Keratinocyte (primary cell): Measurements from ENCODE around the gene MPP2. TPM values are rescaled to one million over a fixed set of nuclear protein-coding genes. Genes with fewer than 3 reads are reported as not detected.

ENCODE experiments used
- DNase-seq: peaks from one replicate; pipeline ENCODE4 v3.0.0-alpha.2; 2011; ENCODE audit warnings: low read depth, missing footprints, low spot score
- FAIRE-seq: peaks from 2 replicates; lab custom pipeline; 2011; peaks lifted over from hg19 to GRCh38; lab: Jason Lieb, UNC
- H2AFZ ChIP-seq: 2 replicates; pipeline ENCODE4 v1.6.0; 2012; ENCODE audit warnings: low read length, control low read depth, inconsistent platforms; ENCODE audit not compliant: control insufficient read depth
- H3K27ac ChIP-seq: 2 replicates; pipeline ENCODE4 v1.5.1; 2011; ENCODE audit warnings: low read length; ENCODE audit not compliant: control insufficient read depth, insufficient read depth
- H3K27me3 ChIP-seq: 3 replicates; pipeline ENCODE4 v1.6.0; 2011; ENCODE audit warnings: low read length; ENCODE audit not compliant: control insufficient read depth, insufficient read depth; ENCODE audit errors: extremely low read depth
- H3K36me3 ChIP-seq, 2 experiments: 2 replicates in 1 of 2; 3 replicates in 1 of 2; pipeline ENCODE4 v1.5.1; 2011; ENCODE audit warnings: low read length in 2 of 2, mild to moderate bottlenecking in 1 of 2; ENCODE audit not compliant: control insufficient read depth in 2 of 2, insufficient read depth in 2 of 2; ENCODE audit errors: extremely low read depth in 1 of 2
- H3K4me1 ChIP-seq: 3 replicates; pipeline ENCODE4 v1.5.1; 2011; ENCODE audit warnings: low read length; ENCODE audit not compliant: control insufficient read depth, insufficient read depth; ENCODE audit errors: extremely low read depth
- H3K4me2 ChIP-seq: 3 replicates; pipeline ENCODE4 v1.6.0; 2011; ENCODE audit warnings: low read depth, low read length; ENCODE audit not compliant: control insufficient read depth, insufficient read depth; ENCODE audit errors: extremely low read depth
- H3K4me3 ChIP-seq, 3 experiments: fragments of 200-600 bp in 1 of 3; sonication (generic) in 1 of 3; 2 replicates in 2 of 3; 3 replicates in 1 of 3; pipeline ENCODE4 v1.5.1; 2011 to 2016; ENCODE audit warnings: low read length in 3 of 3, mild to moderate bottlenecking in 3 of 3, control low read depth in 2 of 3, inconsistent platforms in 1 of 3, low read depth in 1 of 3, mixed read lengths in 1 of 3, mixed run types in 1 of 3, moderate library complexity in 1 of 3; ENCODE audit not compliant: control insufficient read depth in 2 of 3, insufficient read depth in 2 of 3; ENCODE audit errors: extremely low read depth in 1 of 3
- H3K79me2 ChIP-seq: 2 replicates; pipeline ENCODE4 v1.6.0; 2012; ENCODE audit warnings: low read length; ENCODE audit not compliant: control insufficient read depth, insufficient read depth
- H3K9ac ChIP-seq: 3 replicates; pipeline ENCODE4 v1.6.0; 2011; ENCODE audit warnings: low read length; ENCODE audit not compliant: control insufficient read depth, insufficient read depth; ENCODE audit errors: extremely low read depth
- H3K9me1 ChIP-seq: 3 replicates; pipeline ENCODE4 v1.6.0; 2011; ENCODE audit warnings: low read length; ENCODE audit not compliant: control insufficient read depth, insufficient read depth; ENCODE audit errors: extremely low read depth
- H3K9me3 ChIP-seq: 2 replicates; pipeline ENCODE4 v1.5.1; 2012; ENCODE audit warnings: low read depth, low read length; ENCODE audit not compliant: control insufficient read depth
- H4K20me1 ChIP-seq: 3 replicates; pipeline ENCODE4 v1.6.0; 2011; ENCODE audit warnings: low read length; ENCODE audit not compliant: control insufficient read depth, insufficient read depth; ENCODE audit errors: extremely low read depth
- CTCF ChIP-seq, 3 experiments: IDR thresholded peaks in 1 of 3; conservative IDR thresholded peaks in 1 of 3; optimal IDR thresholded peaks in 1 of 3; 2 replicates in 2 of 3; 3 replicates in 1 of 3; pipeline versions ENCODE3 to v1.5.1; 2011; ENCODE audit warnings: low read length in 3 of 3, mild to moderate bottlenecking in 3 of 3, moderate library complexity in 2 of 3, control low read depth in 1 of 3, inconsistent platforms in 1 of 3; ENCODE audit not compliant: insufficient read depth in 2 of 3; ENCODE audit errors: extremely low read depth in 1 of 3
- EZH2 ChIP-seq: IDR thresholded peaks from one replicate; pipeline ENCODE4 v1.6.1; 2012; ENCODE audit warnings: inconsistent platforms, mild to moderate bottlenecking, low read length, moderate library complexity
- dilution Hi-C: fragments of 300-500 bp; cut with MboI; formaldehyde crosslinking; loops from one replicate; pipeline ENCODE4 v1.7.0; 2020; ENCODE audit warnings: low sequenced_read_pairs; ENCODE audit not compliant: extremely low pct_ligation_motif_present
- polyA plus RNA-seq, 5 experiments: library from polyadenylated mRNA; depleted of rRNA in 3 of 5; stranded (reverse) in 3 of 5; stranded (forward) in 1 of 5; unstranded in 1 of 5; fragments of >200 nt; gene quantifications; 1 replicate in 1 of 5; 2 replicates in 3 of 5; 3 replicates in 1 of 5; pipeline versions ENCODE4 v1.2.1 to v1.2.3, GENCODE V29; 2011 to 2012; ENCODE audit warnings: missing spikeins in 2 of 5, low read depth in 1 of 5, low replicate concordance in 1 of 5

Gene MPP2
- polyA plus RNA-seq, 1 donor (not counting 4 experiments of a cell fraction or from before 2014, with no cell fraction given) = 0.12 TPM

GRCh38 chr17:43927060-43927864 lies 19.9 kb upstream of the MPP2 start:
- peaks cover 28% of the 10 kb centered on the region for H3K27me3 ChIP-seq
- no peaks in the 10 kb centered on the region for H3K79me2 ChIP-seq
- no peak for TF ChIP-seq CTCF (optimal IDR thresholded peaks at IDR 0.05 in 1 of 3, IDR thresholded peaks at IDR 0.05 in 1 of 3, conservative IDR thresholded peaks at IDR 0.05 in 1 of 3; ENCODE audit: extremely low read depth in 1 of 3, insufficient read depth in 2 of 3, low read length in 3 of 3)
- peak; percentile 80 for TF ChIP-seq EZH2
- peak overlapping the region in 1 of 3 experiments; percentile 11 for H3K4me3 ChIP-seq
- H2AFZ ChIP-seq = peak overlapping the region; percentile 20
- no peaks in the 10 kb centered on the region for H4K20me1 ChIP-seq
- no peaks in the 10 kb centered on the region for H3K9me3 ChIP-seq
- no peak for FAIRE-seq
- H3K27ac ChIP-seq = no peak overlapping the region
- H3K9ac ChIP-seq = no peak overlapping the region
- H3K36me3 ChIP-seq = no peaks in the 10 kb centered on the region
- no peak for DNase-seq
- H3K9me1 ChIP-seq = no peaks in the 10 kb centered on the region
- peak overlapping the region; percentile 74 for H3K4me2 ChIP-seq
- dilution Hi-C loops = no loop called here
- peaks cover 3% of the 10 kb centered on the region for H3K4me1 ChIP-seq

- H3K9me1 ChIP-seq = no peaks in the 10 kb centered on the region
- H3K4me2 ChIP-seq = no peak overlapping the region
- H2AFZ ChIP-seq = no peak overlapping the region
- no peak overlapping the region for H3K9ac ChIP-seq
- H3K27me3 ChIP-seq = peaks cover 26% of the 10 kb centered on the region
- H3K4me1 ChIP-seq = peaks cover 3% of the 10 kb centered on the region
- H3K79me2 ChIP-seq = no peaks in the 10 kb centered on the region
- no peaks in the 10 kb centered on the region for H3K9me3 ChIP-seq
- TF ChIP-seq EZH2 (no peak), CTCF (optimal IDR thresholded peaks at IDR 0.05 in 1 of 3, IDR thresholded peaks at IDR 0.05 in 1 of 3, conservative IDR thresholded peaks at IDR 0.05 in 1 of 3; ENCODE audit: extremely low read depth in 1 of 3, insufficient read depth in 2 of 3, low read length in 3 of 3) (no peak)
- FAIRE-seq (no peak), DNase-seq (no peak)
- dilution Hi-C loops = no loop called here
- H3K36me3 ChIP-seq = no peaks in the 10 kb centered on the region
- no peak overlapping the region for H3K27ac ChIP-seq
- H4K20me1 ChIP-seq = no peaks in the 10 kb centered on the region
- no peak overlapping the region for H3K4me3 ChIP-seq
These were observed 17.2 kb upstream of the MPP2 start for GRCh38 chr17:43924558-43924957.
